K562 (cell line): ENCODE data around the gene SASH3. TPM values are rescaled to one million over a fixed set of nuclear protein-coding genes. Genes with fewer than 3 reads are reported as not detected.
A peak's percentile ranks its signal among the peaks of the same experiment; 100 is the strongest.

Experiments
- ATAC-seq: fragments of 200-7000 bp; cut with Tn5 transposase; 3 replicates; pipeline ENCODE4 v1.9.1; 2020; ENCODE audit warnings: moderate library complexity
- BruUV-seq: library from RNA; stranded (reverse); fragments of 400-500 nt; replicated peaks from 2 replicates; lab custom pipeline; 2021; lab: Mats Ljungman, UMichigan
- CTCF ChIA-PET: fragments of 300-600 bp; formaldehyde crosslinking; extraction: SDS; loops from one replicate; lab custom pipeline; 2021; ENCODE audit warnings: low intra/inter-chr PET ratio; lab: Yijun Ruan, JAX
- POLR2A ChIA-PET: fragments of 300-600, 350-650 bp; sonication (Branson Sonifier 250); formaldehyde crosslinking; extraction: SDS; loops from one replicate; lab custom pipeline; 2021; ENCODE audit warnings: antibody characterized with exemption, inconsistent platforms; lab: Yijun Ruan, JAX
- DNase-seq, 4 experiments: peaks; one replicate each; pipeline versions ENCODE4 v3.0.0 to v3.0.0-alpha.2; 2011 to 2018; ENCODE audit warnings: low spot score in 3 of 4, mixed read lengths in 3 of 4; ENCODE audit errors: extremely low read depth in 1 of 4
- FAIRE-seq: peaks from 2 replicates; lab custom pipeline; 2011; peaks lifted over from hg19 to GRCh38; lab: Jason Lieb, UNC
- H2AFZ ChIP-seq: 2 replicates; pipeline ENCODE4 v1.6.0; 2011; ENCODE audit warnings: low read depth, low read length, control low read depth, inconsistent platforms
- H3K27ac ChIP-seq: fragments of 200-600 bp; 3 replicates; pipeline ENCODE4 v1.8.0; 2011; ENCODE audit warnings: low read depth, mild to moderate bottlenecking, control low read depth, inconsistent platforms, low read length, moderate library complexity, mixed read lengths; ENCODE audit errors: extremely low read depth
- H3K27me3 ChIP-seq, 2 experiments: fragments of 300-600 bp in 1 of 2; 2 replicates in 1 of 2; 3 replicates in 1 of 2; pipeline versions ENCODE4 v1.6.0 to v1.8.0; 2011; ENCODE audit warnings: inconsistent platforms in 2 of 2, low read length in 2 of 2, mild to moderate bottlenecking in 1 of 2, mixed read lengths in 1 of 2, moderate library complexity in 1 of 2; ENCODE audit not compliant: control insufficient read depth in 2 of 2, insufficient read depth in 2 of 2
- H3K36me3 ChIP-seq: fragments of 300-600 bp; 3 replicates; pipeline ENCODE4 v1.8.0; 2011; ENCODE audit warnings: mild to moderate bottlenecking, low read length, inconsistent platforms; ENCODE audit not compliant: control insufficient read depth, insufficient read depth
- H3K4me1 ChIP-seq, 2 experiments: fragments of 200-600 bp in 1 of 2; replicated peaks in 1 of 2; 2 replicates in 1 of 2; 3 replicates in 1 of 2; pipeline versions ENCODE4 v1.5.1 to v1.8.0; 2011; ENCODE audit warnings: inconsistent platforms in 2 of 2, low read length in 2 of 2, mild to moderate bottlenecking in 1 of 2, mixed read lengths in 1 of 2, moderate library complexity in 1 of 2; ENCODE audit not compliant: control insufficient read depth in 2 of 2, insufficient read depth in 2 of 2
- H3K4me2 ChIP-seq: 2 replicates; pipeline ENCODE4 v1.6.1; 2011; ENCODE audit warnings: low read length, control low read depth, inconsistent platforms, mixed read lengths; ENCODE audit not compliant: insufficient read depth
- H3K4me3 ChIP-seq: fragments of 200-600 bp; sonication (generic), shearing (Covaris generic); 2 replicates; pipeline ENCODE4 v1.5.1; 2016; ENCODE audit warnings: control low read depth, inconsistent platforms
- H3K79me2 ChIP-seq: fragments of 200-600 bp; 3 replicates; pipeline ENCODE4 v1.8.0; 2011; ENCODE audit warnings: low read length, inconsistent platforms; ENCODE audit not compliant: control insufficient read depth, insufficient read depth
- H3K9ac ChIP-seq, 2 experiments: 2 replicates each; pipeline versions ENCODE4 v1.6.0 to v1.6.1; 2011; ENCODE audit warnings: low read depth in 2 of 2, low read length in 2 of 2, control low read depth in 1 of 2, inconsistent platforms in 1 of 2, mild to moderate bottlenecking in 1 of 2, mixed read lengths in 1 of 2; ENCODE audit not compliant: insufficient read depth in 1 of 2
- H3K9me1 ChIP-seq: one replicate; pipeline ENCODE4 v1.6.0; 2011; ENCODE audit warnings: inconsistent platforms, mild to moderate bottlenecking, low read length, moderate library complexity; ENCODE audit not compliant: control insufficient read depth, insufficient read depth
- H3K9me3 ChIP-seq: replicated peaks from 2 replicates; pipeline ENCODE4 v1.5.1; 2011; ENCODE audit warnings: low read depth, low read length, inconsistent platforms; ENCODE audit not compliant: control insufficient read depth, insufficient read depth
- H4K20me1 ChIP-seq: replicated peaks from 2 replicates; pipeline ENCODE4 v1.6.1; 2011; ENCODE audit warnings: low read length, inconsistent platforms, mixed read lengths; ENCODE audit not compliant: control insufficient read depth, insufficient read depth
- HDAC3 ChIP-seq: fragments of 450-650 bp; IDR thresholded peaks from 2 replicates; pipeline ENCODE4 v1.6.1; 2018; ENCODE audit warnings: borderline replicate concordance, mild to moderate bottlenecking, moderate library complexity; ENCODE audit not compliant: partially characterized antibody
- HMBOX1 ChIP-seq: sonication (generic); IDR thresholded peaks from 2 replicates; pipeline ENCODE4 v1.6.1; 2016
- HNRNPLL ChIP-seq: fragments of 200-400 bp; formaldehyde crosslinking; IDR thresholded peaks from 2 replicates; pipeline ENCODE4 v1.6.1; 2017; ENCODE audit warnings: low read length, low read depth, mild to moderate bottlenecking; ENCODE audit not compliant: poor library complexity, severe bottlenecking
- HOXB6 ChIP-seq: fragments of 250-450 bp; sonication (Bioruptor Pico); IDR thresholded peaks from 2 replicates; pipeline ENCODE4 v1.5.1; 2022; ENCODE audit warnings: mild to moderate bottlenecking, borderline replicate concordance
- LARP7 ChIP-seq: fragments of 450-650 bp; IDR thresholded peaks from 2 replicates; pipeline ENCODE4 v1.6.1; 2016
- MNT ChIP-seq, 2 experiments: fragments of 450-650 bp; conservative IDR thresholded peaks; 2 replicates each; pipeline ENCODE4 v1.6.1; 2017; ENCODE audit warnings: mild to moderate bottlenecking in 2 of 2, moderate library complexity in 2 of 2
- PKNOX1 ChIP-seq: fragments of 450-650 bp; IDR thresholded peaks from 2 replicates; pipeline ENCODE4 v1.6.1; 2016
- RBFOX2 ChIP-seq: fragments of 200-400 bp; formaldehyde crosslinking; IDR thresholded peaks from 2 replicates; pipeline ENCODE4 v1.6.1; 2017; ENCODE audit warnings: low read depth, mild to moderate bottlenecking, low read length, moderate library complexity
- RBM14 ChIP-seq: fragments of 200-400 bp; formaldehyde crosslinking; IDR thresholded peaks from 2 replicates; pipeline ENCODE4 v1.6.1; 2018; ENCODE audit warnings: low read depth, mild to moderate bottlenecking, low read length, moderate library complexity, borderline replicate concordance; ENCODE audit not compliant: insufficient read depth
- SRSF3 ChIP-seq: fragments of 200-400 bp; formaldehyde crosslinking; IDR thresholded peaks from 2 replicates; pipeline ENCODE4 v1.6.1; 2016; ENCODE audit warnings: mild to moderate bottlenecking, low read length, moderate library complexity; ENCODE audit not compliant: insufficient read depth
- STAG1 ChIP-seq: sonication (generic); formaldehyde crosslinking; IDR thresholded peaks from 2 replicates; pipeline ENCODE4 v1.5.0; 2020; ENCODE audit warnings: missing genetic modification reagents, borderline replicate concordance
- TFAM ChIP-seq: fragments of 250-450 bp; sonication (Bioruptor Pico); conservative IDR thresholded peaks from 2 replicates; pipeline ENCODE4 v1.5.0; 2021; ENCODE audit warnings: mild to moderate bottlenecking, moderate library complexity
- ZNF785 ChIP-seq: fragments of 250-450 bp; sonication (Bioruptor Pico); IDR thresholded peaks from 2 replicates; pipeline ENCODE4 v1.4.0; 2020; ENCODE audit warnings: mild to moderate bottlenecking
- WGBS: fragments of 100-300 bp; shearing (Covaris generic); methylation state at CpG from one replicate; pipeline ENCODE4 v1.1.6; 2016; ENCODE audit warnings: low coverage, mixed read lengths; ENCODE audit not compliant: insufficient coverage; ENCODE audit errors: missing lambda C conversion rate; 5-methylcytosine and 5-hydroxymethylcytosine counted together
- in situ Hi-C: fragments of 300-500 bp; cut with MboI; formaldehyde crosslinking; loops from 4 replicates; pipeline ENCODE4 v1.15.0; 2018; ENCODE audit warnings: inconsistent platforms, mixed read lengths
- intact Hi-C: fragments of 100-400 bp; cut with micrococcal nuclease; formaldehyde crosslinking; loops from 2 replicates; pipeline ENCODE4 v1.14.2; 2022
- polyA plus RNA-seq, 8 experiments: library from polyadenylated mRNA; depleted of rRNA in 4 of 8; stranded (reverse) in 5 of 8; unstranded in 3 of 8; fragments of >200 nt; fragmentation: Nextera tagmentation in 2 of 8; fragmentation: Illumina TruSeq in 1 of 8; extraction: Ambion mirVana in 2 of 8; extraction: Trizol in 1 of 8; gene quantifications; 2 replicates each; pipeline versions ENCODE4 v1.2.1 to v1.2.3, GENCODE V29; 2011 to 2014; ENCODE audit warnings: inconsistent platforms in 1 of 8, missing spikeins in 1 of 8
- total RNA-seq, 7 experiments: library from RNA; depleted of rRNA in 6 of 7; stranded (reverse); fragments of >200 nt in 6 of 7; fragmentation: Illumina TruSeq in 2 of 7; extraction: Trizol in 2 of 7; gene quantifications; 2 replicates each; pipeline versions ENCODE4 v1.2.1 to v1.2.3, GENCODE V29; 2011 to 2021; ENCODE audit warnings: low replicate concordance in 1 of 7

The SASH3 gene
- total and polyA plus RNA-seq, 9 of the 15 experiments (the other 6 are each of a cell fraction or from before 2014, with no cell fraction given): 0.03 to 0.72 (median 0.08) TPM

GRCh38 chrX:129790808-129791207, 11.1 kb downstream of the SASH3 start:
- no peak overlapping the region for H3K4me2 ChIP-seq
- no peak overlapping the region for H3K4me3 ChIP-seq
- DNase-seq (no peak), ATAC-seq (no peak), FAIRE-seq (no peak)
- H4K20me1 ChIP-seq: no peaks in the 10 kb centered on the region
- H2AFZ ChIP-seq: no peak overlapping the region
- BruUV-seq: no TSS peak
- TF ChIP-seq MNT (conservative IDR thresholded peaks at IDR 0.05) (no peak), TFAM (CRISPR knock-in tag) (no peak)
- POLR2A ChIA-PET: no interaction called here
- in situ Hi-C loops: no loop called here
- H3K79me2 ChIP-seq: no peaks in the 10 kb centered on the region
- intact Hi-C loops: no loop called here
- CTCF ChIA-PET: no interaction called here
- no peaks in the 10 kb centered on the region for H3K36me3 ChIP-seq
- H3K9me3 ChIP-seq: no peaks in the 10 kb centered on the region
- WGBS: 44% methylated on average over 9 of the region's 9 CpGs
- H3K27ac ChIP-seq: no peak overlapping the region
- no peak overlapping the region for H3K9ac ChIP-seq
- no peaks in the 10 kb centered on the region for H3K27me3 ChIP-seq
- H3K9me1 ChIP-seq: no peaks in the 10 kb centered on the region
- peaks cover 8 to 14% of the 10 kb centered on the region in 2 experiments for H3K4me1 ChIP-seq

GRCh38 chrX:129791336-129791735, 11.6 kb downstream of the SASH3 start:
- Histone ChIP-seq H3K4me3 (no peak overlapping the region), H3K27ac (no peak overlapping the region), H3K79me2 (no peaks in the 10 kb centered on the region), H3K36me3 (no peaks in the 10 kb centered on the region), H3K4me1 (peaks cover 3 to 9% of the 10 kb centered on the region in 2 experiments; a peak in 4 of 5 replicates), H3K9me3 (no peaks in the 10 kb centered on the region), H3K27me3 (no peaks in the 10 kb centered on the region), H3K9me1 (no peaks in the 10 kb centered on the region), H3K4me2 (no peak overlapping the region), H4K20me1 (no peaks in the 10 kb centered on the region), H2AFZ (no peak overlapping the region), H3K9ac (0 out of 4 replicates have a peak overlapping the region, but pooled peaks of 1 of the 2 experiments have one; percentile 9)
- ChIA-PET CTCF (no interaction called here), POLR2A (no interaction called here)
- BruUV-seq: no TSS peak
- no peak for DNase-seq
- ATAC-seq: no peak
- WGBS: 45% methylated on average over 5 of the region's 8 CpGs
- in situ Hi-C loops: no loop called here
- intact Hi-C loops: no loop called here
- no peak for FAIRE-seq
- TF ChIP-seq HNRNPLL (no peak), RBM14 (no peak), HDAC3 (no peak), LARP7 (no peak), RBFOX2 (no peak), PKNOX1 (no peak), SRSF3 (no peak), ZNF785 (CRISPR knock-in tag) (no peak), HOXB6 (CRISPR knock-in tag) (no peak), STAG1 (CRISPR knock-in tag) (no peak), HMBOX1 (no peak)
